Right atrium auricular region (tissue), 2 donors: ENCODE results near the gene HEATR5A. TPM values are rescaled to one million over a fixed set of nuclear protein-coding genes. Genes with fewer than 3 reads are reported as not detected.

Experiments used
- DNase-seq: peaks from one replicate; pipeline ENCODE4 v3.0.0-alpha.2; 2019; ENCODE audit warnings: low spot score
- H3K27ac ChIP-seq, 2 donors: fragments of 200-600 bp; sonication (generic); 1 replicate in 1 of 2; 2 replicates in 1 of 2; pipeline ENCODE4 v1.5.1; 2016 to 2019
- H3K27me3 ChIP-seq, 2 donors: fragments of 200-600 bp; sonication (generic); one replicate each; pipeline versions ENCODE4 v1.5.1 to v1.6.0; 2017 to 2019
- H3K36me3 ChIP-seq: fragments of 200-600 bp; sonication (generic); one replicate; pipeline ENCODE4 v1.5.1; 2016
- H3K4me1 ChIP-seq, 2 donors: fragments of 200-600 bp; sonication (generic); one replicate each; pipeline versions ENCODE4 v1.5.1 to v1.6.0; 2017 to 2019
- H3K4me3 ChIP-seq, 2 donors: fragments of 200-600 bp; sonication (generic); 1 replicate in 1 of 2; 2 replicates in 1 of 2; pipeline ENCODE4 v1.5.1; 2017 to 2019; ENCODE audit warnings: mild to moderate bottlenecking in 1 of 2, moderate library complexity in 1 of 2
- H3K9me3 ChIP-seq, 2 donors: fragments of 200-600 bp; sonication (generic); one replicate each; pipeline ENCODE4 v1.5.1; 2019
- total RNA-seq, 2 donors: library from RNA; depleted of rRNA; stranded (reverse); fragments of >200 nt; gene quantifications; one replicate each; pipeline ENCODE4 v1.1.0, GENCODE V29; 2016
- TF ChIP-seq, protein P1 (sequence below), 2 donors: fragments of 200-600 bp; sonication (generic); IDR thresholded peaks; one replicate each; pipeline ENCODE4 v1.5.1; 2019; ENCODE audit warnings: antibody characterized with exemption in 2 of 2

HEATR5A gene
- total RNA-seq, 2 donors from 2014 or later = 29.0 to 29.3 TPM

DNA sequence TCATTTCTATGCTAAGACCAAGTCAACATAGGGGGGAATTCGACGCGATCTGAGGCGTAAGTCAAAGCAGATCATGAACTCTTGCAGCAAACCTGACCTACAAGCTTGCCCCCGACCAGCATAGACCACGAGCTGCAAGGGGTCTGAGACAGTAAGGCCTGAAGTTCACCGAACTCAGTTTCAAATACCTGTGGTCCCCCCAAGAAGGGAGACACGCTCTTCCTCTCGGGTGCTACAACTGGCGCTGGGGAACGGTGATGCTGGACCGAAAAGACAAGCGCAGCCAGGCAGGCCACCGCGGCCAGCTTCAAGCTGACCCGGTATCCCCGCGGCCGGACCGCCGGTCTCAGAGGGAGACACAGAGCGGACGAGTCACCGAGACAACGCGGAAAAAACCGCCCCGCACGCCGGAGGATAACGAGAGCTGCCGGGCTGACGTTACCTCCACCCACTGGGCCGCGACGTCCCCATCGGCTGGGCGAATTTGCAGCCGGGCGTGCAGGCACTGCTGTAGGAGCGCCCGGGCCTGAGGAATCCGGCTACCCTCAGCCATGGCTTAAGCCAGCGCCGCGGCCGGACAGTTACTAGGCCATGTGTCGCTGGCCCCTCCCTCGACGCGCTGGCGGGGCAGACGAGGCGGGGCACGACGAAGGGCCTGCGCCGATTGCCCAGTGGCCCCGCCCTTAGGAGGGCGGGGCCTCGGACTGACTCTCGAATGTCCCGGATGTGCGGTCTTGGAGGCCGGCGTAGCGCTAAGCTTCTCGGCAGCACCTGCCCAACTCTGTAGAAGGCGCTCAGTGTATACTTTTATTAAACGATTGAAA, 36.7 kb upstream of the HEATR5A start, which contains the start of gene DTD2:
Gene DTD2, minus strand, starts transcription at position 666 of the 824 bp plus-strand sequence. Its CDS starts 113 bp downstream, at position 553.
- Histone ChIP-seq H3K27me3 (no peaks in the 10 kb centered on the region), H3K4me1 (peaks cover 0 to 17% of the 10 kb centered on the region in 2 donors), H3K36me3 (peaks cover 6% of the 10 kb centered on the region), H3K9me3 (no peaks in the 10 kb centered on the region), H3K27ac (peak within 1 kb of the TSS; percentile 88 to 95), H3K4me3 (peak within 1 kb of the TSS; percentile 71 to 73)
- TF ChIP-seq, protein P1, sequence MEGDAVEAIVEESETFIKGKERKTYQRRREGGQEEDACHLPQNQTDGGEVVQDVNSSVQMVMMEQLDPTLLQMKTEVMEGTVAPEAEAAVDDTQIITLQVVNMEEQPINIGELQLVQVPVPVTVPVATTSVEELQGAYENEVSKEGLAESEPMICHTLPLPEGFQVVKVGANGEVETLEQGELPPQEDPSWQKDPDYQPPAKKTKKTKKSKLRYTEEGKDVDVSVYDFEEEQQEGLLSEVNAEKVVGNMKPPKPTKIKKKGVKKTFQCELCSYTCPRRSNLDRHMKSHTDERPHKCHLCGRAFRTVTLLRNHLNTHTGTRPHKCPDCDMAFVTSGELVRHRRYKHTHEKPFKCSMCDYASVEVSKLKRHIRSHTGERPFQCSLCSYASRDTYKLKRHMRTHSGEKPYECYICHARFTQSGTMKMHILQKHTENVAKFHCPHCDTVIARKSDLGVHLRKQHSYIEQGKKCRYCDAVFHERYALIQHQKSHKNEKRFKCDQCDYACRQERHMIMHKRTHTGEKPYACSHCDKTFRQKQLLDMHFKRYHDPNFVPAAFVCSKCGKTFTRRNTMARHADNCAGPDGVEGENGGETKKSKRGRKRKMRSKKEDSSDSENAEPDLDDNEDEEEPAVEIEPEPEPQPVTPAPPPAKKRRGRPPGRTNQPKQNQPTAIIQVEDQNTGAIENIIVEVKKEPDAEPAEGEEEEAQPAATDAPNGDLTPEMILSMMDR (IDR thresholded peaks at IDR 0.05) = no peak
- peak; percentile 90 for DNase-seq

- Histone ChIP-seq H3K4me3 (no peak overlapping the region), H3K27me3 (no peaks in the 10 kb centered on the region), H3K36me3 (peaks cover 23% of the 10 kb centered on the region), H3K4me1 (no peaks in the 10 kb centered on the region), H3K27ac (peak overlapping the region in 1 of 2 donors; percentile 4), H3K9me3 (no peaks in the 10 kb centered on the region)
- no peak for DNase-seq
- TF ChIP-seq, protein P1 (IDR thresholded peaks at IDR 0.05) = peak; percentile 48 to 71
These were observed 29.7 kb upstream of the HEATR5A start for GRCh38 chr14:31449971-31450610.

GRCh38 chr14:31449136-31449535, 28.8 kb upstream of the HEATR5A start:
- TF ChIP-seq, protein P1 (IDR thresholded peaks at IDR 0.05) = no peak
- Histone ChIP-seq H3K27me3 (no peaks in the 10 kb centered on the region), H3K4me1 (no peaks in the 10 kb centered on the region), H3K27ac (no peak overlapping the region), H3K36me3 (peaks cover 23% of the 10 kb centered on the region), H3K9me3 (no peaks in the 10 kb centered on the region), H3K4me3 (no peak overlapping the region)
- DNase-seq = no peak

DNA sequence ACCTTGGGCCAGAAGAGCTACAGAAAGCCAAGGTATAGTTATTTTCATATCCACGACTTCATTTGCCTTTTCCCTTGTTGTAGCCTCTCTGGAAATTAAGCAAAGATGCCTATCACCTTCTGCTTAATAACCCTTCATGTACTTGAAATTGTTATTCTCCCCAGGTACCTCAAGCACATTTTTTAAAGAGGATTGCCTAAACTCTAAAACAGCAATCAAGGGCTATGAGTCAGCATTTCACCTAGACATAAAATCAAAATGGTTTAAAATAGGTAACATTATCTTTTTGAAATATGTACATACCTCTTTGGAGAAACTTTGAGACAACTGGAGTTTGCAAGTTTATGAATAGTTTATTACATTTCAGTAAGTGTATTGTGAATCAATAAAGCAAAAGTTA, 25.4 kb upstream of the HEATR5A start:
- Histone ChIP-seq H3K27ac (no peak overlapping the region), H3K9me3 (no peaks in the 10 kb centered on the region), H3K27me3 (no peaks in the 10 kb centered on the region), H3K36me3 (peaks cover 7% of the 10 kb centered on the region), H3K4me1 (peaks cover 0 to 8% of the 10 kb centered on the region in 2 donors), H3K4me3 (no peak overlapping the region)
- DNase-seq = no peak
- TF ChIP-seq, protein P1 (IDR thresholded peaks at IDR 0.05) = no peak

DNA sequence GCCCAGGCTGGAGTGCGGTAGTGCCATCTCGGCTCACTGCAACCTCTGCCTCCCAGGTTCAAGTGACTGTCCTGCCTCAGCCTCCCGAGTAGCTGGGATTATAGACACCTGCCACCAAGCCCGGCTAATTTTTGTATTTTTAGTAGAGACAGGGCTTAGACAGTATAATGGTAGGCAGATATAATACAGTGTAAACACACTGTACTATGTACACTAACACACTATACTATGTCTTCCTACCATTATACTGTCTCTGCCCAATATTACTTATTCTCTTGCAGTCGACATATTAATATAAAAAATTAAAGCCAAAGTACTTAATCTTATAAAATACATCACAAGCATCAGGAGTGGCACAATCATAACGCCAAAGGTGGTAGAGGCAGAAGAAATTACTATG, 21.9 kb upstream of the HEATR5A start:
- H3K4me3 ChIP-seq = no peak overlapping the region
- H3K9me3 ChIP-seq = no peaks in the 10 kb centered on the region
- H3K36me3 ChIP-seq = peaks cover under 1% of the 10 kb centered on the region
- peak overlapping the region in 1 of 2 donors; percentile 39 for H3K27ac ChIP-seq
- H3K27me3 ChIP-seq = no peaks in the 10 kb centered on the region
- TF ChIP-seq, protein P1 (IDR thresholded peaks at IDR 0.05) = no peak
- H3K4me1 ChIP-seq = peaks cover 0 to 8% of the 10 kb centered on the region in 2 donors
- DNase-seq = no peak
